Keratinocyte (primary cell): ENCODE results near the gene DIO3. TPM values are rescaled to one million over a fixed set of nuclear protein-coding genes. Genes with fewer than 3 reads are reported as not detected.

Experiments used
- DNase-seq: peaks from one replicate; pipeline ENCODE4 v3.0.0-alpha.2; 2011; ENCODE audit warnings: low read depth, missing footprints, low spot score
- FAIRE-seq: peaks from 2 replicates; lab custom pipeline; 2011; peaks lifted over from hg19 to GRCh38; lab: Jason Lieb, UNC
- H2AFZ ChIP-seq: 2 replicates; pipeline ENCODE4 v1.6.0; 2012; ENCODE audit warnings: low read length, control low read depth, inconsistent platforms; ENCODE audit not compliant: control insufficient read depth
- H3K27ac ChIP-seq: 2 replicates; pipeline ENCODE4 v1.5.1; 2011; ENCODE audit warnings: low read length; ENCODE audit not compliant: control insufficient read depth, insufficient read depth
- H3K27me3 ChIP-seq: 3 replicates; pipeline ENCODE4 v1.6.0; 2011; ENCODE audit warnings: low read length; ENCODE audit not compliant: control insufficient read depth, insufficient read depth; ENCODE audit errors: extremely low read depth
- H3K36me3 ChIP-seq, 2 experiments: 2 replicates in 1 of 2; 3 replicates in 1 of 2; pipeline ENCODE4 v1.5.1; 2011; ENCODE audit warnings: low read length in 2 of 2, mild to moderate bottlenecking in 1 of 2; ENCODE audit not compliant: control insufficient read depth in 2 of 2, insufficient read depth in 2 of 2; ENCODE audit errors: extremely low read depth in 1 of 2
- H3K4me1 ChIP-seq: 3 replicates; pipeline ENCODE4 v1.5.1; 2011; ENCODE audit warnings: low read length; ENCODE audit not compliant: control insufficient read depth, insufficient read depth; ENCODE audit errors: extremely low read depth
- H3K4me2 ChIP-seq: 3 replicates; pipeline ENCODE4 v1.6.0; 2011; ENCODE audit warnings: low read depth, low read length; ENCODE audit not compliant: control insufficient read depth, insufficient read depth; ENCODE audit errors: extremely low read depth
- H3K4me3 ChIP-seq, 3 experiments: fragments of 200-600 bp in 1 of 3; sonication (generic) in 1 of 3; 2 replicates in 2 of 3; 3 replicates in 1 of 3; pipeline ENCODE4 v1.5.1; 2011 to 2016; ENCODE audit warnings: low read length in 3 of 3, mild to moderate bottlenecking in 3 of 3, control low read depth in 2 of 3, inconsistent platforms in 1 of 3, low read depth in 1 of 3, mixed read lengths in 1 of 3, mixed run types in 1 of 3, moderate library complexity in 1 of 3; ENCODE audit not compliant: control insufficient read depth in 2 of 3, insufficient read depth in 2 of 3; ENCODE audit errors: extremely low read depth in 1 of 3
- H3K79me2 ChIP-seq: 2 replicates; pipeline ENCODE4 v1.6.0; 2012; ENCODE audit warnings: low read length; ENCODE audit not compliant: control insufficient read depth, insufficient read depth
- H3K9ac ChIP-seq: 3 replicates; pipeline ENCODE4 v1.6.0; 2011; ENCODE audit warnings: low read length; ENCODE audit not compliant: control insufficient read depth, insufficient read depth; ENCODE audit errors: extremely low read depth
- H3K9me1 ChIP-seq: 3 replicates; pipeline ENCODE4 v1.6.0; 2011; ENCODE audit warnings: low read length; ENCODE audit not compliant: control insufficient read depth, insufficient read depth; ENCODE audit errors: extremely low read depth
- H3K9me3 ChIP-seq: 2 replicates; pipeline ENCODE4 v1.5.1; 2012; ENCODE audit warnings: low read depth, low read length; ENCODE audit not compliant: control insufficient read depth
- H4K20me1 ChIP-seq: 3 replicates; pipeline ENCODE4 v1.6.0; 2011; ENCODE audit warnings: low read length; ENCODE audit not compliant: control insufficient read depth, insufficient read depth; ENCODE audit errors: extremely low read depth
- EZH2 ChIP-seq: IDR thresholded peaks from one replicate; pipeline ENCODE4 v1.6.1; 2012; ENCODE audit warnings: inconsistent platforms, mild to moderate bottlenecking, low read length, moderate library complexity
- dilution Hi-C: fragments of 300-500 bp; cut with MboI; formaldehyde crosslinking; loops from one replicate; pipeline ENCODE4 v1.7.0; 2020; ENCODE audit warnings: low sequenced_read_pairs; ENCODE audit not compliant: extremely low pct_ligation_motif_present
- polyA plus RNA-seq, 5 experiments: library from polyadenylated mRNA; depleted of rRNA in 3 of 5; stranded (reverse) in 3 of 5; stranded (forward) in 1 of 5; unstranded in 1 of 5; fragments of >200 nt; gene quantifications; 1 replicate in 1 of 5; 2 replicates in 3 of 5; 3 replicates in 1 of 5; pipeline versions ENCODE4 v1.2.1 to v1.2.3, GENCODE V29; 2011 to 2012; ENCODE audit warnings: missing spikeins in 2 of 5, low read depth in 1 of 5, low replicate concordance in 1 of 5
- TF ChIP-seq, protein P1 (sequence below), 3 experiments: IDR thresholded peaks in 1 of 3; conservative IDR thresholded peaks in 1 of 3; optimal IDR thresholded peaks in 1 of 3; 2 replicates in 2 of 3; 3 replicates in 1 of 3; pipeline versions ENCODE3 to v1.5.1; 2011; ENCODE audit warnings: low read length in 3 of 3, mild to moderate bottlenecking in 3 of 3, moderate library complexity in 2 of 3, control low read depth in 1 of 3, inconsistent platforms in 1 of 3; ENCODE audit not compliant: insufficient read depth in 2 of 3; ENCODE audit errors: extremely low read depth in 1 of 3

Gene DIO3
- polyA plus RNA-seq, 1 donor (not counting 4 experiments of a cell fraction or from before 2014, with no cell fraction given): not detected

DNA sequence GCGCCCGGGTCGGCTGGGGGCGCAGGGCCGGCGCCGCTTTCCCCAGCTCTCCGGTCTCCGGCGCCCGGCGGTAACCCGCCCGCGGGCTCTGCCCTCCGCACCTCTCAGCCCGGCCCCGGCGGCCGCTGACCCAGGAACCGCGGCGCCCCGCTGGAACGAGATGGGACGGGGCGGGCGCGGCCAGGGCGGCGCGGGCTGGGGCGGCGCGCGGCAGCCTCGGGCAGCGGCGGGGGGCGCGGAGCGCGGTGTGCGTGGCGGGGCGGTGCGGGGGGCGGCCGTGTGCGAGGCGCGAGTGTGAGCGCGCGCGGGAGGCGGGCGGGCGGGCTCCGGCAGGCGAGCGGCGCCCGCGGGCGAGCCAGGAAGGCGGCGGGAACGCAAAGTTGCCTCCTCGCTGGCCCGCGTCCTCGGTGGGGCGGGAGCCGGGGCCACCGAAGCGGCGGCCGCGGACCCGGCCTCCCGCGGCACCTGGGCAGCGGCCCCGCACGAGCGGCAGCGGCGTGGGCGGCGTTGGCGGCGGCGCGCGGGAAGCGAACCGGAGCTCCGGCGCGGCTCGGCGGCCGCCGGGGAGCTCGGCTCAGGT lies 671 bp upstream of the DIO3 start:
- Histone ChIP-seq H3K9ac (no peak overlapping the region), H3K36me3 (no peaks in the 10 kb centered on the region), H3K9me1 (no peaks in the 10 kb centered on the region), H3K4me3 (no peak overlapping the region), H3K27me3 (peaks cover 92% of the 10 kb centered on the region), H3K79me2 (no peaks in the 10 kb centered on the region), H3K4me2 (no peak overlapping the region), H4K20me1 (no peaks in the 10 kb centered on the region), H3K4me1 (no peaks in the 10 kb centered on the region), H3K27ac (no peak overlapping the region), H2AFZ (no peak overlapping the region), H3K9me3 (peaks cover 11% of the 10 kb centered on the region)
- FAIRE-seq: no peak
- TF ChIP-seq, protein P1, sequence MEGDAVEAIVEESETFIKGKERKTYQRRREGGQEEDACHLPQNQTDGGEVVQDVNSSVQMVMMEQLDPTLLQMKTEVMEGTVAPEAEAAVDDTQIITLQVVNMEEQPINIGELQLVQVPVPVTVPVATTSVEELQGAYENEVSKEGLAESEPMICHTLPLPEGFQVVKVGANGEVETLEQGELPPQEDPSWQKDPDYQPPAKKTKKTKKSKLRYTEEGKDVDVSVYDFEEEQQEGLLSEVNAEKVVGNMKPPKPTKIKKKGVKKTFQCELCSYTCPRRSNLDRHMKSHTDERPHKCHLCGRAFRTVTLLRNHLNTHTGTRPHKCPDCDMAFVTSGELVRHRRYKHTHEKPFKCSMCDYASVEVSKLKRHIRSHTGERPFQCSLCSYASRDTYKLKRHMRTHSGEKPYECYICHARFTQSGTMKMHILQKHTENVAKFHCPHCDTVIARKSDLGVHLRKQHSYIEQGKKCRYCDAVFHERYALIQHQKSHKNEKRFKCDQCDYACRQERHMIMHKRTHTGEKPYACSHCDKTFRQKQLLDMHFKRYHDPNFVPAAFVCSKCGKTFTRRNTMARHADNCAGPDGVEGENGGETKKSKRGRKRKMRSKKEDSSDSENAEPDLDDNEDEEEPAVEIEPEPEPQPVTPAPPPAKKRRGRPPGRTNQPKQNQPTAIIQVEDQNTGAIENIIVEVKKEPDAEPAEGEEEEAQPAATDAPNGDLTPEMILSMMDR (optimal IDR thresholded peaks at IDR 0.05 in 1 of 3, IDR thresholded peaks at IDR 0.05 in 1 of 3, conservative IDR thresholded peaks at IDR 0.05 in 1 of 3; ENCODE audit: extremely low read depth in 1 of 3, insufficient read depth in 2 of 3, low read length in 3 of 3): no peak
- DNase-seq: no peak
- dilution Hi-C loops: no loop called here

GRCh38 chr14:101561897-101562490 lies 699 bp downstream of the DIO3 start:
- H3K27ac ChIP-seq: no peak overlapping the region
- no peaks in the 10 kb centered on the region for H3K79me2 ChIP-seq
- DNase-seq (no peak), FAIRE-seq (no peak)
- H3K36me3 ChIP-seq: no peaks in the 10 kb centered on the region
- peaks cover 92% of the 10 kb centered on the region for H3K27me3 ChIP-seq
- TF ChIP-seq EZH2: no peak
- TF ChIP-seq, protein P1 (optimal IDR thresholded peaks at IDR 0.05 in 1 of 3, IDR thresholded peaks at IDR 0.05 in 1 of 3, conservative IDR thresholded peaks at IDR 0.05 in 1 of 3; ENCODE audit: extremely low read depth in 1 of 3, insufficient read depth in 2 of 3, low read length in 3 of 3): no peak
- dilution Hi-C loops: no loop called here
- H3K9me3 ChIP-seq: peaks cover 11% of the 10 kb centered on the region
- no peak overlapping the region for H3K4me3 ChIP-seq
- H3K9ac ChIP-seq: no peak overlapping the region
- H2AFZ ChIP-seq: no peak overlapping the region
- H3K9me1 ChIP-seq: no peaks in the 10 kb centered on the region
- no peaks in the 10 kb centered on the region for H3K4me1 ChIP-seq
- no peaks in the 10 kb centered on the region for H4K20me1 ChIP-seq
- no peak overlapping the region for H3K4me2 ChIP-seq
